ENCODE results near the gene RAC3.

GRCh38 chr17:81998212-81998611 lies 33.3 kb upstream of the RAC3 start:
- TF ChIP-seq NRF1 (IDR thresholded peaks at IDR 0.05; ENCODE audit: low read depth, low read length) (no peak), CHD2 (IDR thresholded peaks at IDR 0.05; ENCODE audit: low read length) (no peak)

Measured in H1 (cell line).